ENCODE data around the gene STX1A. TPM values are rescaled to one million over a fixed set of nuclear protein-coding genes. Genes with fewer than 3 reads are reported as not detected.

STX1A gene
- total and polyA plus RNA-seq, 2 of the 4 experiments (the other 2 are of a cell fraction) = 9.3 to 22.0 TPM

GRCh38 chr7:73758581-73759138 lies 39.2 kb upstream of the STX1A start:
- Histone ChIP-seq H3K9me1 (ENCODE audit: insufficient read depth, low read length) (no peaks in the 10 kb centered on the region), H2AK9ac (replicated peaks; ENCODE audit: low read depth, low read length, poor library complexity) (no peak overlapping the region), H3K27ac (ENCODE audit: insufficient read depth, low read length) (no peak overlapping the region), H2BK5ac (ENCODE audit: low read depth, low read length, poor library complexity, severe bottlenecking) (no peak overlapping the region), H2BK20ac (ENCODE audit: low read depth, low read length) (no peak overlapping the region), H3K27me3 (ENCODE audit: control insufficient read depth, insufficient read depth, low read length) (peaks cover 3% of the 10 kb centered on the region), H3K4me3 (ENCODE audit: insufficient read depth, low read depth, low read length) (no peak overlapping the region), H3K79me1 (ENCODE audit: low read depth in 1 of 2, low read length in 2 of 2) (no peaks in the 10 kb centered on the region), H3K36me3 (ENCODE audit: control insufficient read depth, insufficient read depth, low read length) (no peaks in the 10 kb centered on the region), H3K14ac (replicated peaks; ENCODE audit: low read depth, low read length) (no peak overlapping the region), H3K23ac (ENCODE audit: low read depth, low read length) (no peak overlapping the region), H4K20me1 (ENCODE audit: insufficient read depth, low read length) (no peaks in the 10 kb centered on the region; the same call in 1 of the 2 replicates), H2AK5ac (ENCODE audit: low read depth, low read length) (no peak overlapping the region), H3K4me1 (ENCODE audit: control insufficient read depth, insufficient read depth, low read length) (no peaks in the 10 kb centered on the region), H2BK15ac (ENCODE audit: low read depth, low read length) (no peak overlapping the region), H3K18ac (ENCODE audit: low read depth, low read length) (no peak overlapping the region), H3K4me2 (ENCODE audit: low read depth, low read length) (no peak overlapping the region), H2AFZ (replicated peaks; ENCODE audit: low read length, poor library complexity) (no peak overlapping the region), H4K8ac (ENCODE audit: low read depth in 2 of 2, low read length in 2 of 2) (no peak overlapping the region), H2BK120ac (ENCODE audit: low read depth, low read length) (no peak overlapping the region), H3K9me3 (ENCODE audit: control insufficient read depth, insufficient read depth, low read length) (no peaks in the 10 kb centered on the region), H3K56ac (ENCODE audit: extremely low read depth, insufficient read depth, low read length) (no peak overlapping the region), H4K5ac (ENCODE audit: low read depth, low read length) (no peak overlapping the region), H3K9ac (ENCODE audit: low read depth, low read length) (no peak overlapping the region), H4K91ac (ENCODE audit: insufficient read depth, low read depth, low read length) (no peak overlapping the region), H3K4ac (ENCODE audit: low read depth, low read length) (no peak overlapping the region)
- TF ChIP-seq ELK1 (IDR thresholded peaks at IDR 0.05; ENCODE audit: borderline replicate concordance, low read depth, low read length) (no peak), MAZ (IDR thresholded peaks at IDR 0.05; ENCODE audit: borderline replicate concordance, low read depth, low read length) (no peak)
- POLR2A ChIA-PET (ENCODE audit: unreplicated experiment) = no interaction called here
- no peak for DNase-seq
- dilution Hi-C loops (cut with HindIII; ENCODE audit: low sequenced_read_pairs, unreplicated experiment) (no loop called here), in situ Hi-C loops (cut with MboI; ENCODE audit: low sequenced_read_pairs) (no loop called here), intact Hi-C loops (cut with micrococcal nuclease) (no loop called here)
- ATAC-seq (ENCODE audit: low read depth) = no peak
- BruUV-seq (replicated peaks) = no TSS peak
- WGBS, 2 experiments (ENCODE audit: extremely low coverage in 2 of 2, insufficient read length in 1 of 2) = no CpG with 5 or more reads among the region's 7 CpGs
- CTCF ChIA-PET = no interaction called here
